Middle frontal gyrus (tissue), 1 donor: ENCODE data around the gene RSPH1.
"Not testable (repeated sequence)": the region's sequence is repeated elsewhere in the genome, so short reads cannot be mapped to it uniquely, and the experiment has no call there.

Source experiments
- DNase-seq: peaks from one replicate; pipeline ENCODE4 v3.0.0-alpha.2; 2015; ENCODE audit warnings: low spot score; ENCODE audit errors: extremely low spot score

RSPH1 gene

GRCh38 chr21:42489006-42489563, 6.9 kb downstream of the RSPH1 start:
- no peak for DNase-seq

- no peak for DNase-seq
Measured at GRCh38 chr21:42486531-42486930, 9.5 kb downstream of the RSPH1 start.

- no peak for DNase-seq
Measured at GRCh38 chr21:42486072-42486471, 10.0 kb downstream of the RSPH1 start.

GRCh38 chr21:42484966-42485365, 11.1 kb downstream of the RSPH1 start:
- no peak for DNase-seq

- no peak for DNase-seq
Measured at GRCh38 chr21:42481169-42481568, 14.9 kb downstream of the RSPH1 start.

GRCh38 chr21:42480736-42481135, 15.3 kb downstream of the RSPH1 start:
- no peak for DNase-seq

GRCh38 chr21:42479582-42479981, 16.4 kb downstream of the RSPH1 start:
- DNase-seq, result no peak

- no peak for DNase-seq
Measured at GRCh38 chr21:42478504-42478903, 17.5 kb downstream of the RSPH1 start.

- DNase-seq, result no peak
Measured at GRCh38 chr21:42476388-42477331, 19.4 kb downstream of the RSPH1 start.

GRCh38 chr21:42475526-42476387, 20.3 kb downstream of the RSPH1 start:
- DNase-seq, result no peak

GRCh38 chr21:42475036-42475435, 21.0 kb downstream of the RSPH1 start:
- no peak for DNase-seq

- no peak for DNase-seq
Measured at GRCh38 chr21:42474043-42474831, 21.8 kb downstream of the RSPH1 start.

- no peak for DNase-seq
Measured at GRCh38 chr21:42473498-42474042, 22.5 kb downstream of the RSPH1 start.

- no peak for DNase-seq
Measured at GRCh38 chr21:42472521-42472920, 23.5 kb downstream of the RSPH1 start.

GRCh38 chr21:42471716-42472330, 24.2 kb downstream of the RSPH1 start:
- no peak for DNase-seq

GRCh38 chr21:42471206-42471605, 24.8 kb downstream of the RSPH1 start:
- DNase-seq, result no peak

GRCh38 chr21:42469726-42470125, 26.3 kb downstream of the RSPH1 start:
- DNase-seq, result not testable (repeated sequence)

GRCh38 chr21:42469272-42469671, 26.8 kb downstream of the RSPH1 start:
- DNase-seq, result no peak

GRCh38 chr21:42468491-42469131, 27.4 kb downstream of the RSPH1 start:
- DNase-seq, result no peak
